HG03025 (cell line): Measurements from ENCODE around the gene SKAP2.

Experiments used
- ATAC-seq: cut with Tn5 transposase; IDR thresholded peaks from one replicate; pipeline ENCODE4 v1.9.1; 2021; ENCODE audit warnings: mild to moderate bottlenecking, moderate library complexity; ENCODE audit not compliant: unreplicated experiment, low FRiP score

SKAP2 gene

GRCh38 chr7:26618898-26619297 is 245.5 kb downstream of the SKAP2 start:
- ATAC-seq, result no peak

DNA sequence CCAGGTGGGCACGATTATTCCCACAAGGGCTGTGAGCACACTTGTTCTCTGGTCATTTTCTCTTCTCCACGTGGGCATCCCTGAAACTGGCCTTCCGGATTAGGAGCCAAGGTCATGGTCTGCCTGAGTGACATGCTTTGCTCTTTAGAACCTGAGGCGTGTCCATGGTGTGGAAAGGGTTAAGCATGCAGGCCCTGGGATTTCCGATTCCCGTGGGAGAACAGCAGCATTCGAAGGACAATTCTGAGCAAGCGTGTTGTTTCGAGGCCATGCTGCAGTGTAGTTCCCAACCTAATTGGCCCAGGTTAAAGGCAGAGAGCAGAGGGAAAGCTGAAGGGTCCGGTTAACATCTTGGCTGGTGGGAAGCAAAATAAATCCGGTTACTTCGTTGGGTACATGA is 245.9 kb downstream of the SKAP2 start:
- ATAC-seq, result no peak
